Measurements from ENCODE around the gene CYB561A3.
A peak's percentile ranks its signal among the peaks of the same experiment; 100 is the strongest.
"Not testable (repeated sequence)": the region's sequence is repeated elsewhere in the genome, so short reads cannot be mapped to it uniquely, and the experiment has no call there.

The CYB561A3 gene, protein sequence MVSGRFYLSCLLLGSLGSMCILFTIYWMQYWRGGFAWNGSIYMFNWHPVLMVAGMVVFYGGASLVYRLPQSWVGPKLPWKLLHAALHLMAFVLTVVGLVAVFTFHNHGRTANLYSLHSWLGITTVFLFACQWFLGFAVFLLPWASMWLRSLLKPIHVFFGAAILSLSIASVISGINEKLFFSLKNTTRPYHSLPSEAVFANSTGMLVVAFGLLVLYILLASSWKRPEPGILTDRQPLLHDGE

DNA sequence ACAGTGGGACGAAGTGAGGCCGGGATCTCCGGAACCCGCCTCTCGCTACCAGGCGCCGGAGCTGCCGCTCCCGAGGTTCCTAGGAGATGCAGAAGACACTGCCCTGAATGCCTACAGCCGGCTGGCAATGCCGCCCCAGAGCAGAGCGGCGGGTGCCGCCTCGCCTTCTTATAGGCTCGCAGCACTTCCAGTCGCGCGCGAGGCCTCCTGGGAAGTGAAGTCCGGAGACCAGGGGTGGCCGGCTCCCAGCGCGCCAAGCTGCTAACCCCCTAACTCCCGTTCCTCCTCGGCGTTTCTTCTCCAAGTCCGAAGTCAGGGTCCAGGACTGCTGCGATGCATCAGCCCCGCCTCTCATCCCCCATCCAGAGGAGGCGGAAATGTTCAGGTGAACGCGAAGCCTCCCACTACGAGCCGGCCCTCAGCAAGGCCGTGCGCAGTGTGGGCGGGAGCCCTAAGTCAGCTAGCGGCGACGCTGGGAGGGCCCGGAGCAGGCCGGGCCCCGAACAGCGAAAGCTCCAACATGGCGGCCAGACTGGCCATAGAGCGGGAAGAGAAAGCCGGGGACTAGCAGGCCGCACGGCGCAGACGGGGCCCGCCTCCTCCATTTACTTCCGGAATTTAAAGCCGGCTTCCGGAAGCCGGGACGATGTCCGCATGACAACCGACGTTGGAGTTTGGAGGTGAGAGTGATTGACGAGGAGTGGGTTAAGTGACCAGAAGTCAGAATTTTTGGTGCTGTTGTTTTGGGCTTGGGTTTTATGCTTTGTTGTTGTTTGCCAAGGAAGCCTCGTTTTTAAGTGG, at the start of gene CYB561A3, which contains the start of gene TMEM138:
Gene CYB561A3 (minus strand): TSS at position 142 of the 801 bp plus-strand sequence. CDS start 5,169 bp downstream, outside the sequence.
Gene TMEM138 (plus strand): TSS at position 634 of the 801 bp plus-strand sequence. CDS start 2,017 bp downstream, outside the sequence.
- peak; percentile 85 to 87 for DNase-seq

DNA sequence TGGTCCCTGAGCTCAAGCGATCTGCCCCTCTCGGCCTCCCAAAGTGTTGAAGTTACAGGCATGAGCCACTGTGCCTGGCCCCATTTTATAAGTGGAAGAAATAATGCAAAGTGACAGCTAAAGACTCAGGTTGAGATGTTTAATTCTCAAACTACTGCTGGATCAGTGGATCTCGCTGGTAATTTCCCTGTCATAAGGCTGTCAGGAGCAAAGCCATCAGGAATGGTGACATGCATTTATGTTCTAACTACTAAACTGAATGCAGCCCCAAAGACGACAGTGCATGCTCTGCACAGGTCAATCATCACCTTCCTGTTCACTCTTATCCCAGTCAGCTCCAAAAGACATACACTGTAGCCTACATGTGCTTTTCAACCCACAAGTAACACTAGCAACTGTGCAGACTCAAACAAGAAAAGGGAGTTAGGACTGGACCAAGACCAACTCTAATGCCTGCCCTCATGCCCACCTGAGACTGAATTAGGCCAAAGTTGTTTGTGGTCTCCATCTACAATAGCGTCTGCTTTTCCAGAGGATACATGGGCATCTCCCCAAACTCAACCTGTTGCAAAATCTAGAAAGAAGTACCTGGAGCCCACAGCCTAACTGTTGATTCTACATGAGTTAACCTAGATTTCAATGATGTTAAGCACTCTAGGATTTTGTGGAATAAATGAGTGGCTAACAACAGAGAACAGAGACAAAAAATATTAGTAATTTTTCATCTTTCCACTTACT, 45.5 kb upstream of the CYB561A3 start:
- no peak for DNase-seq

DNA sequence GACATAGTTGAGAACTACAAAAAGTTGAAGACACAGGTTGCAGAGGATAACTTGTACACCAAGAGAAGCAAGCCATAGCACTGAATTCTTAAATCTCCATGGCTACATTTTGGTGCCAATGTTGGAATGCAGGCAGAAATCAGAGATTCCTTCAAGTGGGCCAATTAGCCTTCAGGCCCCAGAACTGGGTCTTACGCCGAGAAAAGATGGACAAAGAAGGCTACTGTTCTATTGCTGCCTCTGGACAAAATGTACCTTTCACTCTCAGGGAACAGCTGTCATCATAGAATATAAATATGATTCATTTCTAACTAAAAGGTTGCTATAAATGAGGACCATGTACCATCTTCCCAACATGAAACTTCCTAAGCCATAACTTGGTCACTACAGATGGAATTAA, 44.4 kb upstream of the CYB561A3 start:
- no peak for DNase-seq

DNA sequence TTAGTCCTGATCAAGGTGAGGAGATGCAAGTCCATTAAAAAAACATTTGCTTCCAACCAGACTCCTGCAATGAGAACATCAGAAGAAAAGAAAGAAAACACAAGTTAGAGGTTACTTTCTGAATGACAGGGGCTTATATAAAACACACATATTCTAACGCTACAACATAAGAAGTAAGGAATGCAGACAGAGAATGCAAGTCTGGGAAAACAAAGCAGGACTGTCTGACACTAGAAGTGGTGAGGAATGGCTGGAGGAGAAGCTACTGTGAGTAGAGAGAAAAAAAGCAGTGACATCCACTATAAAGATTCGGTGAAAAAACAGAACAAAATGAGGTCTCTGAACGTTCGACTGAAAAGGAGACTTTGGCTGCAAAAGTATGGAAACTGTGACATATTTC, 43.0 kb upstream of the CYB561A3 start:
- DNase-seq = no peak

DNA sequence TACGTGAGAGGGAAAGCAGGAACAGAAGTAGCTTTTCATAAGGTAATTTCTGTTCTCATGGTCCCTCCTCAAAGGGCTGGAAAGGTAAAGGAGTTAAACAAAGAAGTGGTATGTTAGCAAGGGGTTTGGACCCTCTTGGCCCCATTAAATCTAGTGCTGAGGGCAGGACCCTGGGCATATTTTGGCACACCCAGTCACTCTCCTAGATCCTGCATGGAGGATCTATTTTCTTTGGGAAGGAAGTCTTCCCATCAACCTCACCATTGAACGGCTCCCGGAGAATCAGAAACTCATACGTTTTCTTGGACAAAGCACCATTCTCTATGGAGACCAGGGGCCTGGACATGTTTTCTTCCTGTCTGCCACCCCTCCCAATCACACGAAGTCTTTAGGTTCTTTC, 42.4 kb upstream of the CYB561A3 start:
- DNase-seq = no peak

DNA sequence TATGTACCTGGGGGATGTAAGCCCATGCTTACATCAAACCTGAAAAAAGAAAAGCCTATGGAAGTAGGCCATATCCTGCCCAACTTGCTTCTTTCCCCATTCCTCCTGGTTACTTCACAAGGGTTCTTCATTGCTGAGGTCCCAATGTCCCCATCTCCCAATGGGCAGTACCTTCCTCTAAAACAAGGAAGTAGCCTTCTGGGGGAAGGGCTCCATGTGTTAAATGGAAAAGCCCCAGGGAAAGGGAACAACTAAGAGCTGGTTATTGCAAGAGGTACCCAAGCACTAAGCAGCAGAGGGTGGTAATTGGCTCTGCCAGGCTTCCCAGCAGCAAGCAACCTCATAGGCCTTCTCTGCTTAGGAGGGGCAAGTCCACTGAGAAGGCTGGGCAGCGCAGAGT, 42.0 kb upstream of the CYB561A3 start:
- no peak for DNase-seq

DNA sequence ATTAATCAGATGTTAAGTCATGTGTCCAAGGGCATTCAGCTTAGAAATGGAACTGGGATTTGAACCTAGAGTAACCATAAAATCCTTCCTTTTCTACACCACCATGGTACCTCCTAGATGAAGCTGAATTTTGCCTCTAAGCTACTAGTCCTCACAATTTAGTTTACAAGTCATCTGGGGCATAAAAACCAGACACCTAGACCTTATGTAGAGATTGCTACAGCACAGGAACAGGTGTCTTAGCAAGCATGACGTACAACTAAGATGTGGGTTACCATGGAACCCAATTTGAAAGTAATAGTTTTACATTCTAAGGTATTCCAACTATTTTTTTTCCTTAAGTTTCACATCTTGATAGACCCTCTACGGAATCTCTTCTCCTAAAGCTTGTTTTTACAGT, 39.9 kb upstream of the CYB561A3 start:
- no peak for DNase-seq

DNA sequence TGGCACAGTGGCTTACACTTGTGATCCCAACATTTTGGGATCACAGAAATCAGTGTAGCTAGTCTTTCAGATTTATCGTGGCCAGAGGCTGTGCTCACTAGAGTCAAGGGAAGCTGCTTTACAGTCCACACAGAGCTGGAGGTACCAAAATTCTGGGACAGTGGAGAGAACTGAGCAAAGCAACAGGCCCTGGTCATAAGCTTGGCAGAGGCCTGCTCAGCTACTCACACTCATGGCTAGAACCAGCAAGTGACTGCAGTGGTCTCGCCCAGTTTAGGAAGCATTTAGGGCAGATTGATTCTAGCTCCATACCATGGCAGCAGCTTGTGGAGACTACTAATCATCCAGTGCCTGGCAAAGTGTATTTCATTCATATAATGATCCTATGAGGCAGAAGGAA, 39.5 kb upstream of the CYB561A3 start:
- DNase-seq = no peak

DNA sequence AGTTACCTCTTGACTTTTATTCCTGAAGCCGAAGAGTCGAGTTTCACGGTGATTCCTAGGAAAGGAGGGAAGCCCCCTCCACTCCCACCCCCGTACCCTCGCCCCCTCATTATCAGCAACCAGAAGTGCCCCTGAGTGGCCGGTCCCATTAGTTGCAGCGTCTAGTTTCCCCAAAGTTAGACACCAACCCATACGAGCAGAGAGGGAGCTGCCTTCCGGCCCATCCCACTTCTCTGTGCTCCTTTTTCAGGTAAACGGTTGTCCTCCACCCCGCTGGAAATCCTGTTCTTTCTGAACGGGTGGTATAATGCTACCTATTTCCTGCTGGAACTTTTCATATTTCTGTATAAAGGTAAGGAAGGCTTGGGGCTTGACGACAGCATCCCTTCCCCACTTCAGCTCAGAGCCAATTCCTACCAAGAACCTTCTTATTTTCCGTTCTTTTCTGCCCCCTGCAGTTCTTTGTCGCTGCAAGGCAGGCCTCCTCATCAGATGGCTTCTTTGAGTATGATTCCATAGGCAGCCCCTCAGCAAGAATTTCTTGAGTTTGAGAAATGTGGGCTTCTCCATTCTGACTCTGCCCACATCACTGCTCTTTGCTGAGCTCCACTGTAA, 31.4 kb upstream of the CYB561A3 start:
- DNase-seq = no peak

DNA sequence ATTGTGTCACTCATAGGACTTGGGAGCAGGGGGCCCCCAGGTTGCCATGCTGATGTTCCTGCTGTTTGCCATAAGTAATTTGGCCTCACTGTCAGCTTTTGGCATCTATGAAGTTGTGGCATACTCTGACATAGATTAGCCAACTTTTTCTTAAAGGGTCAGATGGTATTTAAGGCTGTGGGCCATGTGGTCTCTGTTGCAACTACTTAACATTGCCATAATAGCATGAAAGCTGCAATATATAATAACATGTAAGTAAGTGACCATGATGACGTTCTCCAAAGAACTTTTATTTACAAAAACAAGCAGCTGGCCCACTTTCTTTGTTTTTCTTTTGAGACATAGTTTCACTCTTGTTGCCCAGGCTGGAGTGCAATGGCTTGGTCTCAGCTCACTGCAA, 28.5 kb upstream of the CYB561A3 start:
- DNase-seq = no peak

DNA sequence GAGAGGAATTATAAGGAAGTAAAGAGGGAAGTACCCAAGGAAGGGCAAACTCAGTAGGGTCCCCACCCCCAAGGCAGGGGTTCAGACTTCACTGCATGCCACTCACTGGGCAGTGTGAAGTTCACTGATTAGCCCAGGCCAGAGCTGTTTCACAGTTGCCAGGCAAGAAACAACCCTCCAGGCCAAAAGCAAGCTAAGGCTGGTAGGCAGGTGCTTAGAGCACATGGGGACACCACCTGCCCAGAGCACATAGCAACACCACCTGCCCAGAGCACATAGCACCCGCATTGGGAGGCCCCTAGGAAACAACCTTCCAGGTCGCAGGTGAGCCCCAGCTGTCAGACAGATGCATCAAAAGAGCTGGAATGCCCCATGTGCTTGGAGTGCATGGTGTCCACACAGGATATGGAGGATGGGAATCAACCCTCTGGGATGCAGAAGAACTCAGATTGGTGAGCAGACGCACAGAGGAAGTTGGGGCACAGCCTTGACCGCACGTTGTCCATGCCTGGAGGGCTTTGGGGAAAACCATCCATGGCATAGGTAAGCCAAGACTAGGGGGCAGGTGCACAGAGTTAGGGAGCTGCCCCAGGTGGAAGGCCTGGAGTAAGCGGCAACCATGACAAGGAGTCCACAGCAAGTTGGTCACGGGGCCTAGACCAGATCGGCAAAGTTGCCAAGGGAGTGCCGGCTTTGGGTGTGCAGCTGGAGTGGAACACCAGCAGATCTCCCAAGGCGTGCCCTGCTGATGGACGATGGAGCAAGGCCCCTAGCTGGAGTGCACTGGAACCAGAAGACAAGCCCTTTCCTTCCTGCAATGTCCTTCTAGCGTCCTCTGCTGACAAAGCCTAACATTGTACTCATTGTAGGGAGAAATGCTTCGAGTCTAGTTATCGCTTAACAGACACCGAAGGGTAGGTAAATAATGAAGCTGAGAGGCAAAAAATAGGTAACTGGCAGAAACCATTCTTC, 22.9 kb upstream of the CYB561A3 start:
- DNase-seq = no peak

DNA sequence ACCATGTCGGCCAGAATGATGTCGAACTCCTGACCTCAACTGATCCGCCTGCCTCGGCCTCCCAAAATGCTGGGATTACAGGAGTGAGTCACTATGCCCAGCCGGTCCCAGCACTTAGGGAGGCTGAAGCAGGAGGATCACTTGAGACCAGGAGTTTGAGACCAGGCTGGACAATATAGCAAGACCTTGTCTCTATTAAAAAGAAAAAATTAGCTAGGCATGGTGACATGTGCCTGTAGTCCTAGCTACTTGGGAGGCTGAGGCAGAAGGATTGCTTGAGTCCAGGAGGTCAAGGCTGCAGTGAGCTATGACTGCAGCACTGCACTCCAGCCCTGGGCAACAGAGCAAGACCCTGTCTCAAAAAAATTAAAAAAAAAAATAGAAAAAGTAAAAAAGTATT, 22.2 kb upstream of the CYB561A3 start:
- not testable (repeated sequence) for DNase-seq

DNA sequence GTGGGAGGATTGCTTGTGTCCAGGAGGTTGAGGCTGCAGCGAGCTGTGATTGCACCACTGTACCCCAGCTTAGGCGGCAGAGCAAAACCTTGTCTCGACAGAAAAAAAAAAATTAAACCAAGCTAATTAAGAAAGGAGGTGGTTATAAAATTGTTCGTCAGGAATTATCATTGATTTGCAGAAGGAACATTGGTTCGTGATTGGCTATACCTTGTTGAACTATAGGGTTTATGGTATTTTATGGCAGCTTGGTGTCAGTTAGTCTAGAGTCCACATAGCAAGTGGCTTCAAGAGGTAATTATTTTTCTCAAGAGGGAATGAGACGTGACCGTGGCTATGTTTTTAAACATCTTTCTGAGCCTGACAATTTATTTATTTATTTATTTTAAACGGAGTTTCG, 19.2 kb upstream of the CYB561A3 start:
- no peak for DNase-seq

DNA sequence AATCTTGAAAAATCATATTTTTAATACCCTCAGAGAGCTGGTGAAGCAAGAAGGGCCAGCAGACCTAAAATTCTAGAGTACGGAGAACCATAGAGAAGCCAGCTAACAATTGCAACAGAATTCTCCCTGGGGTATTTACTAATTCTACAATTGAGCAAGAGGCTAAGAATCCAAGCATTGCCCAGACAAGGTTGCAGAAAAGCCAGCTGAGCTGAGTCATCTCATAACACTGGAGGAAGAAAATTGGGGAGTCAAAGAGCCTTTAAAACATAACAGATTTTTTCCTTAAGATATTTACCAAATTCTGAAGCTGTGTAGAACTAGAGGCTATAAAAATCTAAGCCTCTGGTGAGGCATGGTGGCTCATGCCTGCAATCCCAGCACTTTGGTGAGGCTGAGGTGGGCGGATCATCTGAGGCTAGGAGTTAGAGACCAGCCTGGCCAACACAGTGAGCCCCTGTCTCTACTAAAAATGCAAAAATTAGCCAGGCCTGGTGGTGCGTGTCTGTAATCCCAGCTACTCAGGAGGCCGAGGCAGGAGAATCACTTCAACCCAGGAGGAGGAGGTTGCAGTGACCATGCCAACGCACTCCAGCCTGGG, 17.1 kb upstream of the CYB561A3 start:
- DNase-seq = no peak

DNA sequence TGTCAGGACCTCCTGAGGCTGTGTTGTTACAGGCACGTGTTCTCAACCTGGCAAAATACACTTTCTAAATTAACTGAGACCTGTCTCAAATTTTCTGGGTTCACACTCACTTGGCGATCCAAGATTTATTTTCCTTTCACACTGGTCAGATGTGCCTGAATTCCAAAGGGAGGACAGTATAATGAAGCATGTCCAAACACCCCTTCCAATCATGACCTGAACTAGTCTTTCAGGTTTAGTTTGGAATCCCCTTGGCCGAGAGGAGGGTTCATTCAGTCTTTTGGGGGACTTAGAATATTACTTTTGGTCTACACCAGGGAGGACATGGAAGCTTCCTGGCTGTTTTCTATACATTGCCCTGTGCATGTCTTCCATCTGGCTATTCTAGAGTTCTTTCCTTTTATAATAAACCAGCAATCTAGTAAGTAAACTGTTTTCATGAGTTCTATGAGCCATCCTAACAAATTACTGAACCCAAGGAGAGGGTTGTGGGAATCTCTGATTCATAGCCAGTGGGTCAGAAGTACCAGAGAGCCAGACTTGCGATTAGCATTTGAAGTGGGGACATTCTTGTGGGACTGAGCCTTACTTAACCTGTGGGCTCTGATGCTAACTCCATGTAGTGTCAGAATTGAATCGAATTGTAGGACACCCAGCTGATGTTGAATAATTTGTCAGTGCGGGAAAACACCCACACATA, 15.9 kb upstream of the CYB561A3 start:
- DNase-seq = no peak

DNA sequence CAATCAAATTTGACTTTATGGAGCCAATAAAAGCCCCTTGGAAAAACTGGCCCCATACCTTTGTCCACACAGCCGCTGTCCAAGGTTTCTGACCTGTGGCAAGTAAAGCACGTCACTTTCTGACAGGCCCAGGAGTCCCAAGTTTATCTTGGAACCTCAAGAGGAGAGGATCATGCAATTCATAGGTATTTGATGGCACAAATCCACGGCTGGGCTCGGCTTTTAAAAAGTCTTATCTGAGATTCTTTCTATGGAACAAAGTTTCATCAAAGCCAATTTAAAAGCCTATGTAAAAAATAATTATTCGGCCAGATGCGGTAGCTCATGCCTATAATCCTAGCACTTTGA, 14.1 kb upstream of the CYB561A3 start:
- DNase-seq = no peak

DNA sequence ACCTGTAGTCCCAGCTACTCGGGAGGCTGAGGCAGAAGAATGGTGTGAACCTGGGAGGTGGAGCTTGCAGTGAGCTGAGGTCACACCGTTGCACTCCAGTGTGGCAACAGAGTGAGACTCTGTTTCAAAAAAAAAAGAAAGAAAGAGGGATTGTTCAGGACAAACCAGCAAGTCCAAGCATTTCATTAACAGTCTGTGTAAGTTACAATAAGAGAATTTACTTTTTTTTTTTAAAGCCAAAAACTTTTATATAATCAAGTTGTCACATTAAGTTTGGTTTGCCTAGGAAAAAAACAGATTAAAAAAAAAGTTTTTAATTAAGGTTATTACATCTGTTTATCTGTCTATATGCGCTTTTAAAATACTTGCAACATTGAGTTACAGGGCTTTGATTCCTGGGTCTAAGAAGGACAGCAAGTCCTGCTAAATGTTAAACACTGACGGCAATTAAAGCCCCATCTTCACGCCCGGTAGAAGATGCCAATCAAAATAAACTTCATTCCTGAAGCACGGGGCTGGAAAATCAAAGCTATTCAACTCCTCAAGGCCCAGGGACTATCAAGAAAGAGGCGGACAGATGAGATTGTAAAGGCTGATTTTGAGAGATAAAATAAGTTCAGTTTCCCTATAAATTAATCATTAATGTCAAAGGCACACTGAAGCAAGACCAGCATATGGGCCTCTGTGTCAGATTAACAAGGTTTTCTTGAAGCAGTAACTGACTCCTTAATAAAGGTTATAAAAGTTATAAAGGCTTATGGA, 11.2 kb upstream of the CYB561A3 start:
- DNase-seq = no peak

DNA sequence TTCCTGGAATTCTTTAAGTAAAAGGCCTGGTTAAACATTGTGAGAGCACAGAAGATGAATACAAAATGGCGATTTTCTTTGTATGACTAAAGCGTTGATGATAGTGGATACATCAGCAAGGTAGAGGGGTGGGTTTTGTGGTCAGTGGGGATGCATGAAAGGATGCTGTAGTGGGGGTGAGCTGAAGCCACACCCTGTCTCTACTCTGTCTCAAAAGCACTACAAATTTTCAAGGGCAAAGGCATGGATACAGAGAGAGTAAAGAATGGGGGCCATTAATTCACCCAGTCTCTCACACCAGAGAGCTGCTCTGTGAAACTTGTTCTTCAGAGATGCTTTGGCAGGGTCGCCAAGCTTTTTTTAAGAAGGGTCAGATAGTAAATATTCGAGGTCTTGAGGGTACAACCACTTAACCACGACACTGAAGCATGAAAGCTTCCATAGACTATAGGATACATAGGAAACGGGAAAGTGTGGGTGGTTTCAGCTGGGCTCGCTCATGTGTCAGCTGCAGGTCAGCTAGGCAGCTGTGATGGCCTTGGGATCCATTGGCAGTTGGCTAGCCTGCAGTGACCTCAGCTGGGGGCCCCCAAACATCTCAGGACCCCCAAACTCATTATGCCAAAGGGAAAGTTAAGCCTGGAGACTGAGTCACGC, 8.8 kb upstream of the CYB561A3 start:
- no peak for DNase-seq
